ENCODE measurements around the gene HOTAIR. TPM values are rescaled to one million over a fixed set of nuclear protein-coding genes. Genes with fewer than 3 reads are reported as not detected.
A peak's percentile ranks its signal among the peaks of the same experiment; 100 is the strongest.

The HOTAIR gene
- total RNA-seq, 1 donor = not detected

DNA sequence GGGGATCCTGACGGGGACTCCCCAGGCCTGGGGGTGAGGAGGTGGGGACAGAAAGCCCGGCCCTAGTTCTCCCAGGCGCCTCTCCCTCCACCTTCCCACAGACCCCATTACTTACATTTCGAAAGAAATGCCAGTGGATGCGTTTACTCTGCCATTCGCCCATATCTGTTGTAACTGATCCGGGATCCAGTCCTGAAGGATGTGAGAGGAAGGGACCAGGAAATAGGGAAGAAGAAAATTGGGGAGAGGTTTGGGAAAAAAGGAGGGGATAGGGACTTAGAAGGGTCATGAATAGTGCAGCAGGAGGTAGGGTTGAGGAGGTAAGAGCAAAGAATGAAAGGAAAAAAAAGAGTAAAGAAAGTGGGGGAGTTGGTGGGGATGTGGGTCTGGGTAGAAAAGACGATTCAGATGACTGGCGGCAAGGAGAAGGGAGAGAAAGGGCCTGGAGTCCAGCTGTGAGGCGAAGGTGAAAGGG lies 18.9 kb downstream of the HOTAIR start:
- no peak for DNase-seq (ENCODE audit: low read depth)
- H3K4me3 ChIP-seq (ENCODE audit: low read depth, low read length) = no peak overlapping the region
- TF ChIP-seq, protein P1, sequence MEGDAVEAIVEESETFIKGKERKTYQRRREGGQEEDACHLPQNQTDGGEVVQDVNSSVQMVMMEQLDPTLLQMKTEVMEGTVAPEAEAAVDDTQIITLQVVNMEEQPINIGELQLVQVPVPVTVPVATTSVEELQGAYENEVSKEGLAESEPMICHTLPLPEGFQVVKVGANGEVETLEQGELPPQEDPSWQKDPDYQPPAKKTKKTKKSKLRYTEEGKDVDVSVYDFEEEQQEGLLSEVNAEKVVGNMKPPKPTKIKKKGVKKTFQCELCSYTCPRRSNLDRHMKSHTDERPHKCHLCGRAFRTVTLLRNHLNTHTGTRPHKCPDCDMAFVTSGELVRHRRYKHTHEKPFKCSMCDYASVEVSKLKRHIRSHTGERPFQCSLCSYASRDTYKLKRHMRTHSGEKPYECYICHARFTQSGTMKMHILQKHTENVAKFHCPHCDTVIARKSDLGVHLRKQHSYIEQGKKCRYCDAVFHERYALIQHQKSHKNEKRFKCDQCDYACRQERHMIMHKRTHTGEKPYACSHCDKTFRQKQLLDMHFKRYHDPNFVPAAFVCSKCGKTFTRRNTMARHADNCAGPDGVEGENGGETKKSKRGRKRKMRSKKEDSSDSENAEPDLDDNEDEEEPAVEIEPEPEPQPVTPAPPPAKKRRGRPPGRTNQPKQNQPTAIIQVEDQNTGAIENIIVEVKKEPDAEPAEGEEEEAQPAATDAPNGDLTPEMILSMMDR (IDR thresholded peaks at IDR 0.05; ENCODE audit: insufficient read depth, low read length) = no peak

DNA sequence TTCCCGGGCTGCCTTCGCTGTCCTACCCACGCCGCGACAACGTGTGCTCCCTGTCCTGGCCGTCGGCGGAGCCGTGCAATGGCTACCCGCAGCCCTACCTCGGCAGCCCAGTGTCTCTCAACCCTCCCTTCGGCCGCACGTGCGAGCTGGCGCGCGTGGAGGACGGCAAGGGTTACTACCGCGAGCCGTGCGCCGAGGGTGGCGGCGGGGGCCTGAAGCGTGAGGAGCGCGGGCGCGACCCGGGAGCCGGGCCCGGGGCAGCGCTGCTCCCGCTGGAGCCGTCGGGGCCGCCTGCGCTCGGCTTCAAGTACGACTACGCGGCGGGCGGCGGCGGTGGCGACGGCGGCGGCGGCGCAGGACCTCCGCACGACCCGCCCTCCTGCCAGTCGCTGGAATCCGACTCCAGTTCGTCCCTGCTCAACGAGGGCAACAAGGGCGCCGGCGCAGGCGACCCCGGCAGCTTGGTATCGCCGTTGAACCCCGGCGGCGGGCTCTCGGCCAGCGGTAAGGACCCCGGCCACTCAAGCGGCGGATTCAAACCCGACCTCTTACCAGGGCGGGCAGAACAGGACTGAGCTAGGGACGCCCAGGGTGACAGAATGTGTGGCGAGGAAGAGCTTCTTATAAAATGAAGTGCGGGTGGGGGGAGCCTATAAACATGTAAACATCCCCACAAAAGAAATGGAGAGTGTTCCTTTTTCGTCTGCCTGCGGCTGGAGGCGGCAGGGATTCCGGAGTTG lies 19.5 kb downstream of the HOTAIR start:
- TF ChIP-seq, protein P1 (IDR thresholded peaks at IDR 0.05; ENCODE audit: insufficient read depth, low read length) = no peak
- no peak for DNase-seq (ENCODE audit: low read depth)
- H3K4me3 ChIP-seq (ENCODE audit: low read depth, low read length) = no peak overlapping the region

DNA sequence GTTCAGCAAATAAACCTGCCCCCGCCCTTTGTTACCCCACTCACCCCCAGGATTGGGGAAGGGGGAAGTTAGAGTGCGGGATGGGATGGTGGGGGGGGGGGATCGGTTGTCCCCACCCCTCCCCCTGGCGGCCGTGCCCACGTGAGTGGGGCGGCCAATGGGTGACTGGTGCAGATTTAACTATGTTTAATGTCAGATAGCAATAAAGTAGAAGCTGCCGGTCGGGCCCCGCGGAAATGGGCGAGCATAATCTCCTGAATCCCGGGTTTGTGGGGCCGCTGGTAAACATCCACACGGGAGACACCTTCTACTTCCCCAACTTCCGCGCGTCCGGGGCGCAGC lies 20.1 kb downstream of the HOTAIR start, which contains the start of gene HOXC12:
HOXC12 (plus strand) TSS at position 210 of the 342 bp plus-strand sequence; CDS start at position 237, 27 bp downstream.
- no peak for DNase-seq (ENCODE audit: low read depth)
- H3K4me3 ChIP-seq (ENCODE audit: low read depth, low read length) = no peak within 1 kb of the TSS
- TF ChIP-seq, protein P1 (IDR thresholded peaks at IDR 0.05; ENCODE audit: insufficient read depth, low read length) = no peak

DNA sequence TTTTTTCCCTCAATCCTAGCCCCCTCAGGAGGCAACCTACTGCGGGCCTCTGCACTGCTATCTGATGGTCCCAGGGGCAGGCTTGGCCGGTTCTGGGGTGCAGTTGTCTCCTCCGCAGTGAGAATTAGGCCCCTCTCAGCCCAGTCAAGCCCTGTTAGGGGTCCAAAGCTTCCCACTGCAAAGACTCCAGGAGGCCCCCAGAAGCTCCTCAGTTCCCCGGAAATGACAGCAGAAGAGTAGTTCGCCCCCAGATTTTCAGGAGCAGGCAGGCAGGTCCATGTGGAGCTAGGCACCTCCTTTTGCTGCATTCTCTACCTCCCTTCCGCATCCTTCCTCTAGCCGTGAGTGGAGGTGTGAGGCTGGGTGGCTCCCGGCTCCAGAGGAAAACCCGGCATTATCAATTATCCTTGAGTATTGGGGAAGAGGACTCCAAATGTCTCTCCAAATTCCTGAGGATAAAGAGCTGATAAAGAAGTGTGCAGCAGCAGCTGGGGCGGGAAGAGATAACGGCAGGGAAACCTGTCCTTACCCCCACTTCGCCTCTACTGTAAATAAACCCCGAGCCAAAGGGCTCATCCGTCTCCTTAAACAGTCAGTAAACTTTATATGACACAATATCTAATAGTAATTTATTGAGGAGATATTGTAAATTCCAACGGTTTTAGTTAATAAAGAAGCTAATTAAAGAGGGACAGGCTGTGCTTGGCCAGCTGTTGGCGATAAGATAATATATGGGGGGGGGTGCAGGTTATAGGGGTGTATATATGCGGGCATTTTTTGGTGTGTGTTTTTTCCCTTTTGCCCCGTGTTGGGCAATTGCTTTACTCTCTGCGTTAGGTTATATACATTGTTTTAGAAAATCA lies 20.7 kb downstream of the HOTAIR start:
- TF ChIP-seq, protein P1 (IDR thresholded peaks at IDR 0.05; ENCODE audit: insufficient read depth, low read length) = no peak
- no peak overlapping the region for H3K4me3 ChIP-seq (ENCODE audit: low read depth, low read length)
- DNase-seq (ENCODE audit: low read depth) = no peak

DNA sequence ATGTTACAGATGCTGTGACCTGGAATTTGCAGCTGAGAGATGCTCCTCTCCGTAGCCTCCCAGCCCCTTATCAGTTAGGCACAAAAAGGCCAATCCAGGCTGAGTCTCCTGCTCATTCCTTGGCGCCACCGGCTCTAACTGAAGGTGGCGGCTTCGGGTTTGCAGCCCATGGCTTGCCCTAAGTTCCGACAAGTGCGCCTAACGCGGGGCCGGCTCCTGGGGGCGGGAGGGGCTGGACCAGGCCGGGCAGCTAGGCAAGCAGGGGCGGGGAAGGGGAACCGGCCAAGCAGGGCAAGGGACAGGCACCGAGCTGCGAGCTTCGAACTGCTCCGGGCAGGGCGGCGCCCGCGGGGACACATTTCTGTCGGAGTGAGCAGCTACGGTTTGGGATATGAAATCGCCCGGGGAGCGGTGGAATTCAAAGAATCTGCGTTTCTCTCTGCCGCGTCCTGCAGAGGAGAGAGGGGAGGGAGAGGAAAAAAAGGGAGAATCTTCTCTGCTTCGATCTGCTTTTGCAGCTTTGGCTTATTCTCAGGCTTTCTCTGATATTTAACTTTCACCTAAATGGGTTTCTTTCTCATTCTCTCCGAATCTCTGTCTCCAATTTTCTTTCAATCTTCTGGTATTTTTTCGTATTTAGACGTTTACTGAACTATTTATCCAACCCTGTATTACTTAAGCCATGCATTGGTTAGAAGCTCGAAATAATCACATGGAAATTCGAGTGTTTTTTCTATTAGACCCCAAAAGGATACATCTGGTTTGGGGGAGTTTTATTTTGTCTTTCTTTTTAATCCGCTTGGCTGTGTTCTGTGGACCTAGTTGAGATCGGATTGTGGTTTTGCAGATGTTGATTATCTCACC lies 21.7 kb downstream of the HOTAIR start:
- DNase-seq (ENCODE audit: low read depth) = no peak

DNA sequence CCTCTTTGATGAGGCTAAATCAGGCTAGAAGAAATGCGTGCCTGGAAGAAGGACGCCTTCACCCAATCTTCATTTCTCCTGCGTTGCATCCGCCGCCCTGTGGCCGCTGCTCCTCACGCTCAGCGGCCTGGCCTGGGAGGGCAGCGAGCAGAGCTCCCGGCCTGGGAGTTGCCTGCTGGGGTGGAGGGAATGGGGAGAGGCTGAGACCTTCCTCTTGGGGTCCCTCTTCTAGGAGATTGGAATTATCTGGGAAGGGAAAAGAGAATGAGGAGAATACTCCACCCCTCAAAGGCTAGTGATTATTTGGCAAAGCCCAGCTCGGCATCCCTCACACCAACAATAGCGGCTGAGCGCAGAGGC lies 22.4 kb downstream of the HOTAIR start:
- no peak for DNase-seq (ENCODE audit: low read depth)
- TF ChIP-seq, protein P1 (IDR thresholded peaks at IDR 0.05; ENCODE audit: insufficient read depth, low read length) = peak; percentile 3
- H3K4me3 ChIP-seq (ENCODE audit: low read depth, low read length) = no peak overlapping the region

More for the DNA sequence above, 21.7 kb downstream of the HOTAIR start:
- TF ChIP-seq, protein P1 (IDR thresholded peaks at IDR 0.05; ENCODE audit: insufficient read depth, low read length) = no peak
- H3K4me3 ChIP-seq (ENCODE audit: low read depth, low read length) = no peak overlapping the region
